Mesendoderm (in vitro differentiated cells): ENCODE measurements around the gene SLC12A7.

Experiments
- DNase-seq: peaks from one replicate; pipeline ENCODE4 v3.0.0; 2013
- H2AK5ac ChIP-seq: 2 replicates; pipeline ENCODE4 v1.6.1; 2013; ENCODE audit warnings: low read length, inconsistent platforms
- H2BK120ac ChIP-seq: 2 replicates; pipeline ENCODE4 v1.6.1; 2013; ENCODE audit warnings: low read depth, mild to moderate bottlenecking, low read length, moderate library complexity, mixed read lengths
- H2BK15ac ChIP-seq: replicated peaks from 2 replicates; pipeline ENCODE4 v1.6.1; 2013; ENCODE audit warnings: low read depth, mild to moderate bottlenecking, moderate library complexity
- H2BK5ac ChIP-seq: 2 replicates; pipeline ENCODE4 v1.6.1; 2013; ENCODE audit warnings: low read length, inconsistent platforms
- H3K18ac ChIP-seq: 2 replicates; pipeline ENCODE4 v1.6.1; 2013; ENCODE audit warnings: mild to moderate bottlenecking, low read length, mixed read lengths
- H3K23ac ChIP-seq: one replicate; pipeline ENCODE4 v1.6.1; 2013; ENCODE audit warnings: low read length
- H3K27ac ChIP-seq: 2 replicates; pipeline ENCODE4 v1.5.1; 2013; ENCODE audit warnings: low read depth, mild to moderate bottlenecking, inconsistent platforms, low read length, moderate library complexity
- H3K27me3 ChIP-seq: 2 replicates; pipeline ENCODE4 v1.6.1; 2013; ENCODE audit warnings: low read length, control low read depth, mild to moderate bottlenecking, inconsistent platforms; ENCODE audit not compliant: insufficient read depth, poor library complexity
- H3K36me3 ChIP-seq: 2 replicates; pipeline ENCODE4 v1.6.1; 2013; ENCODE audit warnings: low read length, inconsistent platforms; ENCODE audit not compliant: control insufficient read depth, insufficient read depth
- H3K4ac ChIP-seq: one replicate; pipeline ENCODE4 v1.6.1; 2013; ENCODE audit warnings: low read depth, mild to moderate bottlenecking, low read length, moderate library complexity
- H3K4me1 ChIP-seq: 2 replicates; pipeline ENCODE4 v1.6.1; 2013; ENCODE audit warnings: low read depth, low read length, inconsistent platforms; ENCODE audit not compliant: control insufficient read depth
- H3K4me2 ChIP-seq: 2 replicates; pipeline ENCODE4 v1.6.1; 2013; ENCODE audit warnings: low read length
- H3K4me3 ChIP-seq: 2 replicates; pipeline ENCODE4 v1.5.1; 2013; ENCODE audit warnings: mild to moderate bottlenecking, low read length
- H3K56ac ChIP-seq: one replicate; pipeline ENCODE4 v1.6.1; 2013; ENCODE audit warnings: low read length
- H3K79me1 ChIP-seq: 2 replicates; pipeline ENCODE4 v1.6.1; 2013; ENCODE audit warnings: low read length, inconsistent platforms
- H3K79me2 ChIP-seq: 2 replicates; pipeline ENCODE4 v1.6.1; 2013; ENCODE audit warnings: mild to moderate bottlenecking, low read length; ENCODE audit not compliant: control insufficient read depth, insufficient read depth
- H3K9ac ChIP-seq: 2 replicates; pipeline ENCODE4 v1.6.1; 2013; ENCODE audit warnings: low read length, inconsistent platforms
- H4K5ac ChIP-seq: one replicate; pipeline ENCODE4 v1.6.1; 2013; ENCODE audit warnings: low read length
- H4K8ac ChIP-seq: one replicate; pipeline ENCODE4 v1.6.1; 2013; ENCODE audit warnings: low read depth, mild to moderate bottlenecking, control low read depth, low read length, moderate library complexity
- WGBS: extraction: QIAGEN DNeasy Blood & Tissue Kit; methylation state at CpG from one replicate; pipeline ENCODE4 v1.1.7; 2013; ENCODE audit warnings: low lambda C conversion rate, missing lambda C conversion rate; ENCODE audit not compliant: insufficient coverage; ENCODE audit errors: extremely low coverage; 5-methylcytosine and 5-hydroxymethylcytosine counted together

Gene SLC12A7

DNA sequence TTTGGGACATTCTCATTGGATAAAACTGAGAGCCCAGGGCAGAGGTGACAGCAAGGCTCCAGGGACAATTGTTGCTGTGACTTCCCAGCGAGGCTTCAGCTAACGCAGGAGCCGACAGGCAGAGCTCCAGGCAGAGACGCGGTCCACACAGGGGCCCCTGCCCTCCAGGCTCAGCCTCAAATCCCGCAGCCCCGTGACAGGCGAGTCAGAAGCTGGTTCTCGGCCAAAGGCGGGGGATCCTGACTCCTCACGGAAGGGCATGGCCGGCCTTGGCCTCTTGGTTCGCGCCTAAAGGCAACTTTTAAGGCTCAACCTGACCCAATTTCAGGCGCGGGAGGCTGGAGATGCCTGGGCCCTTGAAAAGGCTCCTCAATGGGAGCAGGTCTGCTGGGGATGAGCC, 21.3 kb downstream of the SLC12A7 start:
- Histone ChIP-seq H3K56ac (no peak overlapping the region), H3K79me2 (no peaks in the 10 kb centered on the region), H3K36me3 (no peaks in the 10 kb centered on the region), H3K4me3 (no peak overlapping the region), H2BK120ac (no peak overlapping the region), H3K23ac (no peak overlapping the region), H3K4me2 (no peak overlapping the region), H3K9ac (no peak overlapping the region), H3K4me1 (no peaks in the 10 kb centered on the region), H2AK5ac (no peak overlapping the region), H3K4ac (no peak overlapping the region), H3K79me1 (peaks cover 1% of the 10 kb centered on the region), H4K5ac (no peak overlapping the region), H2BK15ac (no peak overlapping the region), H3K18ac (no peak overlapping the region), H2BK5ac (no peak overlapping the region), H3K27ac (no peak overlapping the region), H4K8ac (no peak overlapping the region), H3K27me3 (no peaks in the 10 kb centered on the region)
- WGBS: no CpG with 5 or more reads among the region's 16 CpGs
- no peak for DNase-seq

DNA sequence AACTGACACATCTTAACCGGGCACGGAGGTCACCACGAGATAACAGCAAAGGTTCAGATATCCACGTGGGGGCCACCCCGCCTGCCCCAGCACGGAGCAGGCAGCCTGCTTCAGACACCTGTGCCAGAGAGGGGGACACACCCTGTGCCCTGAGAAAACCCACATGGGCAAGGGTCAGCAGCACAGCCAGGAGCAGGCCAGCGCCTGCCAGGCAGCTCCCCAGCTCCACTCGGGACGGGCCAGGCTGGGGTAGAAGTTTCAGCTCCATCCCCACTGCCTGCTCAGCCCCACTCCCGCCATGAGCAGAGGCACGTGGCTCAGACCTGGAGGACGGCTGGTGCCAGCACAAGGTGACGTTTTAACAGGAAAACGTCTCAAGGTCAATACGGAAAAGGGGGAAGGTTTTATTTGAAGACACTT, 22.2 kb downstream of the SLC12A7 start:
- WGBS: no CpG with 5 or more reads among the region's 15 CpGs

DNA sequence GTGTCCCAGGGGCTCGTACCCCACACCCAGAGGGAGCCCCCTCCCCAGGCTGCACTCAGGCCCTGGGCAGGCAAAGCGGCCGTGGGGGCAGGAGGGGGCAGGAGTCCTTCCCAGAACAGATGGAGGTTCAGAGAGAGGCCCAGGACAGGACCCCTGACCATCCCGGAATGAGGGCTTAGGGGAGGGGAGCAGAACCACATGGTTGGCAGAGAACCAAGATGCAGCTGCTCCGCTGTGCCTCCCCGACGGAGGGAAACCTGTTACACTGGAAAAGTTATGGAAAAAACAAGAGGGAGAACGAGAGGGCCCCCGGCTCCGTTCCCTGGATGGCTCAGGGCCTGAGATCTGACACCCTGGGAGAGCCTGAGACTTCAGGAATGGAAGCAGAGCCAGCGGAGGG, 22.7 kb downstream of the SLC12A7 start:
- no CpG with 5 or more reads among the region's 11 CpGs for WGBS
- Histone ChIP-seq H3K79me1 (no peaks in the 10 kb centered on the region), H3K4me2 (no peak overlapping the region), H2AK5ac (no peak overlapping the region), H3K56ac (no peak overlapping the region), H3K23ac (no peak overlapping the region), H3K27me3 (no peaks in the 10 kb centered on the region), H3K79me2 (no peaks in the 10 kb centered on the region), H2BK5ac (no peak overlapping the region), H3K4me3 (no peak overlapping the region), H3K18ac (no peak overlapping the region), H3K4ac (no peak overlapping the region), H3K9ac (no peak overlapping the region), H2BK120ac (no peak overlapping the region), H3K36me3 (no peaks in the 10 kb centered on the region), H4K8ac (no peak overlapping the region), H2BK15ac (no peak overlapping the region), H4K5ac (no peak overlapping the region), H3K4me1 (no peaks in the 10 kb centered on the region), H3K27ac (no peak overlapping the region)
- no peak for DNase-seq

More for the DNA sequence above, 22.2 kb downstream of the SLC12A7 start:
- no peak overlapping the region for H2BK15ac ChIP-seq
- peaks cover 1% of the 10 kb centered on the region for H3K79me1 ChIP-seq
- no peak overlapping the region for H3K4me2 ChIP-seq
- no peak overlapping the region for H3K9ac ChIP-seq
- no peak overlapping the region for H3K56ac ChIP-seq
- H3K27me3 ChIP-seq: no peaks in the 10 kb centered on the region
- no peaks in the 10 kb centered on the region for H3K79me2 ChIP-seq
- no peak overlapping the region for H3K23ac ChIP-seq
- H3K4ac ChIP-seq: no peak overlapping the region
- H2AK5ac ChIP-seq: no peak overlapping the region
- H3K27ac ChIP-seq: no peak overlapping the region
- no peak overlapping the region for H4K5ac ChIP-seq
- no peaks in the 10 kb centered on the region for H3K4me1 ChIP-seq
- no peaks in the 10 kb centered on the region for H3K36me3 ChIP-seq
- H4K8ac ChIP-seq: no peak overlapping the region
- no peak overlapping the region for H2BK5ac ChIP-seq
- H3K18ac ChIP-seq: no peak overlapping the region
- DNase-seq: no peak
- no peak overlapping the region for H3K4me3 ChIP-seq
- H2BK120ac ChIP-seq: no peak overlapping the region

DNA sequence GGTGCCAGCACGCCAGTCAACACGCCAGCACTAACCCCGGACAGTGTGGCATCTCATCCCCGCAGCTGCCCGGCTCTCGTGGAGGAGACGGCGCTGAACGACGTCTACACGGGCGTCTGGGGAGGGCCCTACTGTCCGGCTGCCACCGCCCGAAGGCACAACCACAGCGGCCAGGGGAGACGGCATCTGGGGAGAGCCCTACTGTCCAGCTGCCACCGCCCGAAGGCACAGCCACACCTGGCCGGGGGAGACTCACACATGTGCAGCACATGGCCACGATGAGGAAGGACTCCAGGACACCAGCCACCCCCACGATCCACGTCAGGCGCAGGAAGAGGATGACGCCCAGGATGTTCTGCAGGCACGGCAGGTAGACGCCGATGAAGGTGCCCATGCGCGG, 23.1 kb downstream of the SLC12A7 start:
- Histone ChIP-seq H2BK5ac (no peak overlapping the region), H3K27me3 (no peaks in the 10 kb centered on the region), H3K4me2 (no peak overlapping the region), H3K18ac (no peak overlapping the region), H3K27ac (no peak overlapping the region), H4K8ac (no peak overlapping the region), H2AK5ac (no peak overlapping the region), H3K4me3 (no peak overlapping the region), H3K79me1 (no peaks in the 10 kb centered on the region), H3K23ac (no peak overlapping the region), H3K9ac (no peak overlapping the region), H3K4ac (no peak overlapping the region), H2BK15ac (no peak overlapping the region), H3K79me2 (no peaks in the 10 kb centered on the region), H3K4me1 (no peaks in the 10 kb centered on the region), H4K5ac (no peak overlapping the region), H3K36me3 (no peaks in the 10 kb centered on the region), H2BK120ac (no peak overlapping the region), H3K56ac (no peak overlapping the region)
- WGBS: no CpG with 5 or more reads among the region's 30 CpGs
- DNase-seq: no peak

DNA sequence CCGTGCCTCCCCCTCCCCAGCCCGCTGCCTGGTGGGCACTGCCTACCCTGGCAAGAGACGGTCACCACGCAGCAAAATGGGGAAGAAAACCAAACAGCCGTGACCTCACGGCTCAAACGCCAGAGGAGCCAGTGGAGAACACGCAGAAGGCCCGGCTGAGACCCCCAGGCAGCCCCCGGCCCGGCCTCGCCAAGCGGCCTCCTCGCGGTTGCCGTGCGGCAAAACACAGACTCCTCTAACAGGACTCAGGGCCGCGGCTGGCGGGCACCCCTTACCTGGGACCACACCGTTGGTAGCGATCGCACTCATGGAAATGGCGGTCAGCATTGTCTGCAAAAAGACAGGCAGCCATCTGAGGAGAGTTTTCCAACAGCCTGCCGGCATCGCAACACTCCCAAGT, 23.8 kb downstream of the SLC12A7 start:
- no peak overlapping the region for H4K5ac ChIP-seq
- no peaks in the 10 kb centered on the region for H3K79me2 ChIP-seq
- WGBS: no CpG with 5 or more reads among the region's 26 CpGs

DNA sequence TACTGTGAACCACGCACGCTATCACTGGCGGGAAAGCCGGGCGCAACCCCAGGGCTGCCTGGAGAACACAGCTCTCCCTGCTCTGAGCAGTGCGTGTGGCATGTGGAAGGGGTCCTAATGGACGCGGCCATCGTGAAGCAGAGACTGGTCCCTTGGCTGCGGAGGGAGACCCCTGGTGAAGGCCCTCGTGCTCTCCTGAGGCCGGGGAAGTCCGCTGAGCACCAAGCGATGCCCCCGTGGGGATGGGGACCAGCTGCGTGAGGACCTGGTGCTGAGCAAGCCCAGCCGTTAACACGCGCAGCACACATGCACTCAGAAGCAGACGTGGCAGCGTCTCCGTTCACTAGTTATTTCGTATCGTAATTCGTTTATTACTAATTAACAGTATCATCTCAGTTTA, 24.4 kb downstream of the SLC12A7 start:
- H2BK15ac ChIP-seq: no peak overlapping the region
- H2BK120ac ChIP-seq: no peak overlapping the region
- H3K18ac ChIP-seq: no peak overlapping the region
- H3K4me2 ChIP-seq: no peak overlapping the region
- no peaks in the 10 kb centered on the region for H3K79me1 ChIP-seq
- no peak overlapping the region for H3K23ac ChIP-seq
- H3K4ac ChIP-seq: no peak overlapping the region
- no peak overlapping the region for H4K5ac ChIP-seq
- no peak overlapping the region for H4K8ac ChIP-seq
- H2BK5ac ChIP-seq: no peak overlapping the region
- DNase-seq: no peak
- no peaks in the 10 kb centered on the region for H3K36me3 ChIP-seq
- no peak overlapping the region for H3K56ac ChIP-seq
- no peak overlapping the region for H3K9ac ChIP-seq
- no peaks in the 10 kb centered on the region for H3K79me2 ChIP-seq
- H3K27me3 ChIP-seq: no peaks in the 10 kb centered on the region
- 100% methylated on average over 3 of the region's 25 CpGs for WGBS
- no peaks in the 10 kb centered on the region for H3K4me1 ChIP-seq
- no peak overlapping the region for H3K4me3 ChIP-seq
- H2AK5ac ChIP-seq: no peak overlapping the region
- no peak overlapping the region for H3K27ac ChIP-seq

More for the DNA sequence above, 23.8 kb downstream of the SLC12A7 start:
- no peaks in the 10 kb centered on the region for H3K79me1 ChIP-seq
- no peak overlapping the region for H3K23ac ChIP-seq
- H2BK15ac ChIP-seq: no peak overlapping the region
- H3K4me3 ChIP-seq: no peak overlapping the region
- no peak overlapping the region for H3K9ac ChIP-seq
- H3K56ac ChIP-seq: no peak overlapping the region
- H3K18ac ChIP-seq: no peak overlapping the region
- H2AK5ac ChIP-seq: no peak overlapping the region
- H3K4ac ChIP-seq: no peak overlapping the region
- no peak overlapping the region for H3K27ac ChIP-seq
- H3K36me3 ChIP-seq: no peaks in the 10 kb centered on the region
- no peak overlapping the region for H3K4me2 ChIP-seq
- H2BK5ac ChIP-seq: no peak overlapping the region
- no peak overlapping the region for H2BK120ac ChIP-seq
- H3K4me1 ChIP-seq: no peaks in the 10 kb centered on the region
- H3K27me3 ChIP-seq: no peaks in the 10 kb centered on the region
- H4K8ac ChIP-seq: no peak overlapping the region
- no peak for DNase-seq
